Smooth muscle cell (in vitro differentiated cells): ENCODE measurements around the gene NEK3. TPM values are rescaled to one million over a fixed set of nuclear protein-coding genes. Genes with fewer than 3 reads are reported as not detected.
"Not testable (repeated sequence)": the region's sequence is repeated elsewhere in the genome, so short reads cannot be mapped to it uniquely, and the experiment has no call there.

Source experiments
- DNase-seq: peaks from one replicate; lab custom pipeline; 2025; ENCODE audit not compliant: unreplicated experiment; lab: John Stamatoyannopoulos, UW
- H2AFZ ChIP-seq: fragments of 200-600 bp; sonication (generic); 2 replicates; pipeline ENCODE4 v1.6.0; 2016; ENCODE audit warnings: antibody characterized with exemption, low read depth, mild to moderate bottlenecking
- H3F3A ChIP-seq: fragments of 200-600 bp; sonication (generic); 2 replicates; pipeline ENCODE4 v1.6.0; 2017; ENCODE audit warnings: antibody characterized with exemption, low read depth
- H3K27ac ChIP-seq: fragments of 200-600 bp; sonication (generic); 2 replicates; pipeline ENCODE4 v1.5.1; 2016; ENCODE audit warnings: low read depth, mild to moderate bottlenecking
- H3K27me3 ChIP-seq: fragments of 200-600 bp; sonication (generic); 2 replicates; pipeline ENCODE4 v1.6.1; 2016; ENCODE audit warnings: low read depth, mild to moderate bottlenecking
- H3K36me3 ChIP-seq: fragments of 200-600 bp; sonication (generic); 2 replicates; pipeline ENCODE4 v1.5.1; 2016; ENCODE audit warnings: low read depth
- H3K4me1 ChIP-seq: fragments of 200-600 bp; sonication (generic); 2 replicates; pipeline ENCODE4 v1.5.1; 2016; ENCODE audit warnings: low read depth
- H3K4me2 ChIP-seq: fragments of 200-600 bp; sonication (generic); 2 replicates; pipeline ENCODE4 v1.6.0; 2016; ENCODE audit warnings: mild to moderate bottlenecking
- H3K4me3 ChIP-seq: fragments of 200-600 bp; sonication (generic); 2 replicates; pipeline ENCODE4 v1.5.1; 2016; ENCODE audit warnings: mild to moderate bottlenecking
- H3K79me2 ChIP-seq: fragments of 200-600 bp; sonication (generic); 2 replicates; pipeline ENCODE4 v1.6.0; 2016; ENCODE audit warnings: low read depth, mild to moderate bottlenecking
- H3K9ac ChIP-seq: fragments of 200-600 bp; sonication (generic); 2 replicates; pipeline ENCODE4 v1.6.0; 2016; ENCODE audit warnings: low read depth
- H3K9me3 ChIP-seq: fragments of 200-600 bp; sonication (generic); replicated peaks from 2 replicates; pipeline ENCODE4 v1.5.1; 2016; ENCODE audit warnings: low read depth
- H4K20me1 ChIP-seq: fragments of 200-600 bp; sonication (generic); 2 replicates; pipeline ENCODE4 v1.6.0; 2016; ENCODE audit warnings: low read depth
- CTCF ChIP-seq: fragments of 200-600 bp; sonication (generic); IDR thresholded peaks from 2 replicates; pipeline ENCODE4 v1.5.1; 2017; ENCODE audit warnings: borderline replicate concordance, mild to moderate bottlenecking, antibody characterized with exemption; ENCODE audit not compliant: insufficient read depth, poor library complexity, severe bottlenecking
- WGBS: methylation state at CpG from one replicate; pipeline ENCODE4 v1.1.7; 2016; ENCODE audit warnings: low lambda C conversion rate; 5-methylcytosine and 5-hydroxymethylcytosine counted together
- polyA plus RNA-seq: library from polyadenylated mRNA; unstranded; fragments of >200 nt; fragmentation: Nextera tagmentation; extraction: Ambion mirVana; gene quantifications from 2 replicates; pipeline ENCODE4 v1.2.1, GENCODE V29; 2016
- total RNA-seq: library from RNA; depleted of rRNA; stranded (reverse); fragments of >200 nt; gene quantifications from 2 replicates; pipeline ENCODE4 v1.2.3, GENCODE V29; 2014

Gene NEK3, protein sequence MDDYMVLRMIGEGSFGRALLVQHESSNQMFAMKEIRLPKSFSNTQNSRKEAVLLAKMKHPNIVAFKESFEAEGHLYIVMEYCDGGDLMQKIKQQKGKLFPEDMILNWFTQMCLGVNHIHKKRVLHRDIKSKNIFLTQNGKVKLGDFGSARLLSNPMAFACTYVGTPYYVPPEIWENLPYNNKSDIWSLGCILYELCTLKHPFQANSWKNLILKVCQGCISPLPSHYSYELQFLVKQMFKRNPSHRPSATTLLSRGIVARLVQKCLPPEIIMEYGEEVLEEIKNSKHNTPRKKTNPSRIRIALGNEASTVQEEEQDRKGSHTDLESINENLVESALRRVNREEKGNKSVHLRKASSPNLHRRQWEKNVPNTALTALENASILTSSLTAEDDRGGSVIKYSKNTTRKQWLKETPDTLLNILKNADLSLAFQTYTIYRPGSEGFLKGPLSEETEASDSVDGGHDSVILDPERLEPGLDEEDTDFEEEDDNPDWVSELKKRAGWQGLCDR
- total RNA-seq (24.4 and 24.5 TPM in 2 replicates), polyA plus RNA-seq (26.0 and 33.8 TPM in 2 replicates)

GRCh38 chr13:52159159-52159982 is at the start of gene NEK3:
TSS of gene NEK3 (minus strand) at chr13:52159597. CDS start at chr13:52156191, 3,406 bp downstream.
- TF ChIP-seq CTCF = no peak
- Histone ChIP-seq H3K27ac (peak within 1 kb of the TSS; percentile 59), H3K4me1 (peaks cover 14% of the 10 kb centered on the region), H3K4me3 (peak within 1 kb of the TSS; percentile 92), H3F3A (no peaks in the 10 kb centered on the region), H3K9me3 (no peaks in the 10 kb centered on the region), H2AFZ (peak within 1 kb of the TSS; percentile 97), H4K20me1 (no peaks in the 10 kb centered on the region), H3K36me3 (no peaks in the 10 kb centered on the region), H3K4me2 (peak within 1 kb of the TSS; percentile 96), H3K79me2 (peaks cover 5% of the 10 kb centered on the region), H3K9ac (peak within 1 kb of the TSS; percentile 81), H3K27me3 (no peaks in the 10 kb centered on the region)
- peak; percentile 38 for DNase-seq
- 5% methylated on average over 58 of the region's 74 CpGs for WGBS

DNA sequence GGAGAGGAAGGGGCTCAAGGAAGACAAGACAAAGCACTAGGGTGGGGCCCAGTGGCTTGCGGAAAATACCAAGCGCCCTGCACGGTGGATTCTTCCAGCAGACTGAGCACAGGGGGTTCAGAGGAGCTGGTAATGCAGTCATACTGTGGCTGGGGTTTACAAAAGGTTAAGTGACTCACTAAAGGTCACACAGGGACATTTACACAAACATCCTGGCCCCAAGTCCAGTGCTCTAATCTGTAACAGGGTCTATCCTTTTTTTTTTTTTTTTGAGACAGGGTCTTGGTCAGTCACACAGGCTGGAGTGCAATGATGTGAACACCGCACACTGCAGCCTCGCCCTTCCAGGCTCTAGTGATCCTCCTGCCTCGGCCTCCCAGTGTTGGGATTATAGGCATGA is 49.0 kb upstream of the NEK3 start:
- H3K79me2 ChIP-seq, H3K4me1 ChIP-seq, H3K9me3 ChIP-seq, H3K27me3 ChIP-seq, H4K20me1 ChIP-seq, H3K4me3 ChIP-seq, H3K9ac ChIP-seq, H2AFZ ChIP-seq, H3F3A ChIP-seq, H3K36me3 ChIP-seq, DNase-seq, H3K27ac ChIP-seq, H3K4me2 ChIP-seq: not testable (repeated sequence)
- WGBS = 85% methylated on average over 6 of the region's 6 CpGs

DNA sequence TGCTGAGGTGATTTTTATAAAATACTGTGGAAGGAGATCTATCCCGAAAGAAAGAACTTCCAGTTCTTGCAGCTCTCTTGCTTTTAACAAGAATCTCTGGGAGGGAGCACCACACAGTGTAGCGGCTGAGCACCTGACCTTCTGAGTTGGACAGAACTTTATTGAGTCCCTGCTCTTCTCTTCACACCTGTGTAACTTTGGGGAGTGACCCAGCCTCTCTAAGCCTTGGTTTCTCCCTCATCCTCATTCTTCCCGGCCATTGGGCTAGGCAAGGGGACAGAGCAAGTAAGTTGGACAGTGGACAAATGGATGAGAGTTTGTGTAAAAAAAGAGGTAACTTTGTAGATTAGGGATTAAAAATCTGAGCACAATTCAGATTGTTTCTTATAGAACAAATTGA is 48.5 kb upstream of the NEK3 start:
- H2AFZ ChIP-seq, H4K20me1 ChIP-seq, H3K36me3 ChIP-seq, H3K4me3 ChIP-seq, H3K9ac ChIP-seq, H3K27me3 ChIP-seq, H3K9me3 ChIP-seq, H3F3A ChIP-seq, H3K4me2 ChIP-seq, DNase-seq, H3K27ac ChIP-seq, H3K79me2 ChIP-seq, H3K4me1 ChIP-seq: not testable (repeated sequence)
- WGBS = 85% methylated on average over 3 of the region's 3 CpGs

- H3K27me3 ChIP-seq, H3K36me3 ChIP-seq, H3K4me1 ChIP-seq, H2AFZ ChIP-seq, H3K9me3 ChIP-seq, DNase-seq, H4K20me1 ChIP-seq, H3K27ac ChIP-seq, H3K4me3 ChIP-seq, H3K9ac ChIP-seq, H3K4me2 ChIP-seq, H3F3A ChIP-seq, H3K79me2 ChIP-seq: not testable (repeated sequence)
- WGBS = 96% methylated on average over 2 of the region's 2 CpGs
These were observed 47.9 kb upstream of the NEK3 start for GRCh38 chr13:52207337-52207736.

GRCh38 chr13:52204546-52204945 is 45.1 kb upstream of the NEK3 start:
- H3K4me1 ChIP-seq, H3F3A ChIP-seq, H3K4me2 ChIP-seq, H2AFZ ChIP-seq, H3K9me3 ChIP-seq, H3K4me3 ChIP-seq, H3K27ac ChIP-seq, H3K79me2 ChIP-seq, H3K27me3 ChIP-seq, H3K36me3 ChIP-seq, H4K20me1 ChIP-seq, H3K9ac ChIP-seq, DNase-seq: not testable (repeated sequence)
- WGBS = 53% methylated on average over 4 of the region's 4 CpGs

DNA sequence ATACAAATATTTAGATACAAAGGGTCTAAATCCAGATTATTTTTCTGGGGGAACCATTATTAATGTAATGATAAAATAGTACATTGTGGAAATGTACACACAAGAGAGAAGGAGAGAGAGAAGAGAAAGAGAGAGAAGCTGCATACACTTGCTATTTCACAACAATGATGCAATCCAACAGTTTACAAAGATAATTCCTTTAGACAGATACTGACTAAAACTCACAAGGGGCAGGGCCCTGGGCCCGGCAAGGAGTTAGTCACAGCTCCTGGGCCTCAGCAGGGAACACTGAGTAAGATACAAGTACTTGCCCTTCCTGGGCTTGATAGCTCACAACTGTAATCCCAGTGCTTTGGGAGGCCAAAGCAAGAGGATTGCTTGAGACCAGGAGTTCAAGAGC is 44.5 kb upstream of the NEK3 start:
- not testable (repeated sequence) for H3K4me2 ChIP-seq, H3K4me1 ChIP-seq, H3K9me3 ChIP-seq, H4K20me1 ChIP-seq, H3K79me2 ChIP-seq, H3K36me3 ChIP-seq, H2AFZ ChIP-seq, H3K27me3 ChIP-seq, H3F3A ChIP-seq, H3K9ac ChIP-seq, H3K4me3 ChIP-seq
- peak; percentile 7 for DNase-seq
- WGBS = 0% methylated on average over 1 of the region's 1 CpG
- peak overlapping the region; percentile 38 for H3K27ac ChIP-seq

GRCh38 chr13:52202506-52202905 is 43.1 kb upstream of the NEK3 start:
- H3K27ac ChIP-seq, H3K9me3 ChIP-seq, H3K4me3 ChIP-seq, H3K27me3 ChIP-seq, H3K79me2 ChIP-seq, H3F3A ChIP-seq, H3K9ac ChIP-seq, H4K20me1 ChIP-seq, DNase-seq, H2AFZ ChIP-seq, H3K4me1 ChIP-seq, H3K36me3 ChIP-seq, H3K4me2 ChIP-seq: not testable (repeated sequence)
- 69% methylated on average over 7 of the region's 7 CpGs for WGBS
